HEK293 (cell line): ENCODE data around the gene TBL1X.

Experiments used
- CTCF ChIA-PET: fragments of 350-600 bp; formaldehyde crosslinking; extraction: SDS; loops from one replicate; lab custom pipeline; 2021; ENCODE audit warnings: antibody characterized with exemption; lab: Yijun Ruan, JAX
- POLR2A ChIA-PET: fragments of 300-600 bp; formaldehyde crosslinking; extraction: SDS; loops from one replicate; lab custom pipeline; 2020; ENCODE audit warnings: antibody characterized with exemption, inconsistent platforms; lab: Yijun Ruan, JAX
- H3K27ac ChIP-seq: fragments of 200-500 bp; sonication (Bioruptor generic); 2 replicates; pipeline ENCODE4 v1.5.1; 2014; ENCODE audit warnings: low read depth, low read length, control low read depth, inconsistent platforms; ENCODE audit errors: extremely low read depth
- H3K36me3 ChIP-seq, 2 experiments: fragments of 200-500 bp in 1 of 2; sonication (Bioruptor generic) in 1 of 2; 1 replicate in 1 of 2; 2 replicates in 1 of 2; pipeline ENCODE4 v1.5.1; 2014 to 2017; ENCODE audit warnings: inconsistent platforms in 2 of 2, low read length in 2 of 2; ENCODE audit not compliant: control insufficient read depth in 2 of 2, insufficient read depth in 1 of 2
- H3K4me1 ChIP-seq: fragments of 200-500 bp; sonication (Bioruptor generic); 2 replicates; pipeline ENCODE4 v1.5.1; 2014; ENCODE audit warnings: mild to moderate bottlenecking, low read length, inconsistent platforms; ENCODE audit not compliant: control insufficient read depth, insufficient read depth
- H3K4me3 ChIP-seq: 2 replicates; pipeline ENCODE4 v1.5.1; 2011; ENCODE audit warnings: low read depth, mild to moderate bottlenecking, control low read depth, low read length, moderate library complexity
- H3K9me3 ChIP-seq: fragments of 200-500 bp; sonication (Bioruptor generic); 2 replicates; pipeline ENCODE4 v1.5.1; 2014; ENCODE audit warnings: low read depth, low read length, inconsistent platforms; ENCODE audit not compliant: control insufficient read depth, insufficient read depth
- EGR2 ChIP-seq: fragments of 450-650 bp; formaldehyde crosslinking; IDR thresholded peaks from 2 replicates; pipeline ENCODE4 v1.5.1; 2016; ENCODE audit warnings: low read depth, missing biosample characterization, missing genetic modification characterization
- PRDM1 ChIP-seq: fragments of 450-650 bp; formaldehyde crosslinking; IDR thresholded peaks from 2 replicates; pipeline ENCODE4; 2016; ENCODE audit warnings: missing biosample characterization, missing genetic modification characterization
- ZFP69B ChIP-seq: fragments of 450-650 bp; formaldehyde crosslinking; IDR thresholded peaks from 2 replicates; pipeline ENCODE4 v1.5.1; 2016; ENCODE audit warnings: missing biosample characterization, missing genetic modification characterization
- ZNF501 ChIP-seq: fragments of 450-650 bp; formaldehyde crosslinking; IDR thresholded peaks from 2 replicates; pipeline ENCODE4 v1.5.1; 2016; ENCODE audit warnings: missing biosample characterization, missing genetic modification characterization
- ZNF544 ChIP-seq: fragments of 450-650 bp; formaldehyde crosslinking; IDR thresholded peaks from 2 replicates; pipeline ENCODE4 v1.5.0; 2017; ENCODE audit warnings: missing biosample characterization, missing genetic modification characterization
- ZNF610 ChIP-seq: fragments of 450-650 bp; formaldehyde crosslinking; IDR thresholded peaks from 2 replicates; pipeline ENCODE4 v1.5.1; 2016; ENCODE audit warnings: missing biosample characterization, missing genetic modification characterization, borderline replicate concordance
- ZNF621 ChIP-seq: fragments of 450-650 bp; formaldehyde crosslinking; IDR thresholded peaks from 2 replicates; pipeline ENCODE4 v1.5.1; 2017; ENCODE audit warnings: missing biosample characterization, missing genetic modification characterization
- ZNF785 ChIP-seq: fragments of 450-650 bp; formaldehyde crosslinking; IDR thresholded peaks from 2 replicates; pipeline ENCODE4 v1.5.1; 2016; ENCODE audit warnings: missing biosample characterization, missing genetic modification characterization
- ZNF830 ChIP-seq: fragments of 450-650 bp; IDR thresholded peaks from 2 replicates; pipeline ENCODE4 v1.5.0; 2018; ENCODE audit warnings: missing biosample characterization, missing genetic modification characterization, low read depth, mild to moderate bottlenecking, moderate library complexity
- TF ChIP-seq, protein P1 (sequence below): fragments of 450-650 bp; formaldehyde crosslinking; IDR thresholded peaks from 2 replicates; pipeline ENCODE4 v1.5.1; 2016; ENCODE audit warnings: missing biosample characterization, missing genetic modification characterization
- TF ChIP-seq, protein P2 (sequence below): fragments of 450-650 bp; formaldehyde crosslinking; IDR thresholded peaks from 2 replicates; pipeline ENCODE4 v1.5.0; 2017; ENCODE audit warnings: missing biosample characterization, missing genetic modification characterization, borderline replicate concordance
- TF ChIP-seq, protein P3 (sequence below): fragments of 450-650 bp; formaldehyde crosslinking; IDR thresholded peaks from 2 replicates; pipeline ENCODE4 v1.5.1; 2016; ENCODE audit warnings: missing biosample characterization, missing genetic modification characterization

Gene TBL1X

DNA sequence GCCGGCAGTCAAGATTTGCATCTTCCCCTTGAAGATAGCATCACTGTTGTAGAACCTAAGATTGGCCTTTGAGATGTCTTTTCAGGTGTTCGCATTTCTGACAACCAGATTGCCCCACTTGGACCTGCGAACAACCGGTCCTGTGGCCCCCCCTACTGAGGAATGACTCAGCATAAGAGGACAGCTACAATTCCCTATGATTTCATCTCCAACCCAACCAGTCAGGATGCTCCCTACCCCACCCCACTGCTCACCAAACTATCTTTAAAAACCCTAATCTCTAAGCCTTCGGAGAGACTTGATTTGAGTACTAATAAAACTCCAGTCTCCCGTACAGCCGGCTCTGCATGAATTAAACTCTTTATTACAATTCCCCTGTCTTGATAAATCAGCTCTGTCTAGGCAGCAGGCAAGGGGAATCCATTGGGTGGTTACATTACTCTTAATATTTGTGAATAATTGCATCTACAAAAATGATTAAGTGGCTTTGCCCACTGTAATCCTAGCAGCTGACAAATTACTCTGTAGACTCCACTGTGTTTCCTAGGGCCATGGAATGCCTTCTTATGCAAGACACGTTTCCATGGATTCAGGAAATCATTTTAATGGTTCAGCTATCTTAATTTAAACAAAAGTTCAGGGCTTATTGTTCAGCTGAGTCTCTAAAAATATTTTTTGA lies 205.4 kb downstream of the TBL1X start:
- TF ChIP-seq ZNF610 (tag by site-specific recombination): no peak
- TF ChIP-seq, protein P1, sequence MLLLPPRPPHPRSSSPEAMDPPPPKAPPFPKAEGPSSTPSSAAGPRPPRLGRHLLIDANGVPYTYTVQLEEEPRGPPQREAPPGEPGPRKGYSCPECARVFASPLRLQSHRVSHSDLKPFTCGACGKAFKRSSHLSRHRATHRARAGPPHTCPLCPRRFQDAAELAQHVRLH (tag by site-specific recombination): no peak
- Histone ChIP-seq H3K9me3 (no peaks in the 10 kb centered on the region), H3K36me3 (peaks cover 0 to 10% of the 10 kb centered on the region in 2 experiments; a peak in 1 of 3 replicates), H3K4me3 (no peak overlapping the region), H3K27ac (no peak overlapping the region), H3K4me1 (no peaks in the 10 kb centered on the region)
- ChIA-PET CTCF (no interaction called here), POLR2A (no interaction called here)

DNA sequence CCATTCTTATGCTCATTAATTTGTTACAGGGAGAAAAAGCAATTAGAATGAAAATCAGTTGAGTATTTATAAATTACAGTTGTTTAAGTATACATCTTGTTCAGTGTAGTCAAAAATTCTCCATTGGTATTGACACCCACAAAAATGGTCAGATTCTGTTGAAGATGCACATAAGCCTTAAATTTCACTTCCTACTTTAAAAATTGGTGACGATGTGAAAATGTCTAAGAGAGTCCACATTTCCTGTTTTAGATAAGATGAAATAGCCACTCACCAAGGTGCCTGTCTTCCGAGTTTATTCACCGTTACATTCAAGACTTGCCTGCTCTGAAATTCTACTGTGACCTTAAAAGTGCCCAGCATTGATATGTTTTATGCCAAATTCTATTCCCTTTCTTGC lies 207.1 kb downstream of the TBL1X start:
- Histone ChIP-seq H3K4me3 (no peak overlapping the region), H3K4me1 (no peaks in the 10 kb centered on the region), H3K36me3 (peaks cover 0 to 5% of the 10 kb centered on the region in 2 experiments; a peak in 1 of 3 replicates), H3K27ac (no peak overlapping the region), H3K9me3 (no peaks in the 10 kb centered on the region)
- ChIA-PET CTCF (no interaction called here), POLR2A (no interaction called here)
- TF ChIP-seq, protein P2, sequence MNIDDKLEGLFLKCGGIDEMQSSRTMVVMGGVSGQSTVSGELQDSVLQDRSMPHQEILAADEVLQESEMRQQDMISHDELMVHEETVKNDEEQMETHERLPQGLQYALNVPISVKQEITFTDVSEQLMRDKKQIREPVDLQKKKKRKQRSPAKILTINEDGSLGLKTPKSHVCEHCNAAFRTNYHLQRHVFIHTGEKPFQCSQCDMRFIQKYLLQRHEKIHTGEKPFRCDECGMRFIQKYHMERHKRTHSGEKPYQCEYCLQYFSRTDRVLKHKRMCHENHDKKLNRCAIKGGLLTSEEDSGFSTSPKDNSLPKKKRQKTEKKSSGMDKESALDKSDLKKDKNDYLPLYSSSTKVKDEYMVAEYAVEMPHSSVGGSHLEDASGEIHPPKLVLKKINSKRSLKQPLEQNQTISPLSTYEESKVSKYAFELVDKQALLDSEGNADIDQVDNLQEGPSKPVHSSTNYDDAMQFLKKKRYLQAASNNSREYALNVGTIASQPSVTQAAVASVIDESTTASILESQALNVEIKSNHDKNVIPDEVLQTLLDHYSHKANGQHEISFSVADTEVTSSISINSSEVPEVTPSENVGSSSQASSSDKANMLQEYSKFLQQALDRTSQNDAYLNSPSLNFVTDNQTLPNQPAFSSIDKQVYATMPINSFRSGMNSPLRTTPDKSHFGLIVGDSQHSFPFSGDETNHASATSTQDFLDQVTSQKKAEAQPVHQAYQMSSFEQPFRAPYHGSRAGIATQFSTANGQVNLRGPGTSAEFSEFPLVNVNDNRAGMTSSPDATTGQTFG (tag by site-specific recombination): no peak
- TF ChIP-seq EGR2: no peak
- no peak for TF ChIP-seq ZNF621 (tag by site-specific recombination)

DNA sequence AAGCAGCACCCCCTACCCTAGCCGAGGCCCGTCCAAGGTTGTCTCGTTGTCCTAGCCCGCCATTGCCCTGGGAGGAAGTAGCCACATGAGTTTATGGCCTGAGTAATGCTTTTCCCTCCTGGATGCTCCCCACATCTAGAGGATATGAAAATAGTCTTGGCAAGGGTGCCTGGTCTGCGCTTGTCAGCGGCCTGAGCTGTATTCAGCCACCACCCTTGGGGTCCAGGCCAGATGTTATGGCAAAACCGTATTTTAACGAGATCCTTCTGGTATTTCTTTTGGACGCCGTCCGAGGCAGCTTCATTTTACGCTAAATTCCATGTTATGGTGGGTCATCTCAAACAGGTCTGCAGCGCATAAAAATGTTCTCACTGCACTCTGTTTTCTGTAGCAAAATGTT lies 211.4 kb downstream of the TBL1X start:
- POLR2A ChIA-PET: no interaction called here
- peaks cover 0 to 16% of the 10 kb centered on the region in 2 experiments; a peak in 1 of 3 replicates for H3K36me3 ChIP-seq
- no peak for TF ChIP-seq ZNF501 (tag by site-specific recombination)
- TF ChIP-seq, protein P3, sequence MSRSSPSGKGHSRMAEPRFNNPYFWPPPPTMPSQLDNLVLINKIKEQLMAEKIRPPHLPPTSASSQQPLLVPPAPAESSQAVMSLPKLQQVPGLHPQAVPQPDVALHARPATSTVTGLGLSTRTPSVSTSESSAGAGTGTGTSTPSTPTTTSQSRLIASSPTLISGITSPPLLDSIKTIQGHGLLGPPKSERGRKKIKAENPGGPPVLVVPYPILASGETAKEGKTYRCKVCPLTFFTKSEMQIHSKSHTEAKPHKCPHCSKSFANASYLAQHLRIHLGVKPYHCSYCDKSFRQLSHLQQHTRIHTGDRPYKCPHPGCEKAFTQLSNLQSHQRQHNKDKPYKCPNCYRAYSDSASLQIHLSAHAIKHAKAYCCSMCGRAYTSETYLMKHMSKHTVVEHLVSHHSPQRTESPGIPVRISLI (tag by site-specific recombination): no peak
- TF ChIP-seq ZFP69B (tag by site-specific recombination): no peak
- TF ChIP-seq ZNF785 (tag by site-specific recombination): no peak
- no peak overlapping the region for H3K27ac ChIP-seq
- H3K4me3 ChIP-seq: no peak overlapping the region
- no peaks in the 10 kb centered on the region for H3K9me3 ChIP-seq
- no peaks in the 10 kb centered on the region for H3K4me1 ChIP-seq
- CTCF ChIA-PET: interaction anchor here (1.2 kb wide), 1 partner anchor 8 kb away, joined by 5 read pairs; no protein-coding TSS in a partner anchor

DNA sequence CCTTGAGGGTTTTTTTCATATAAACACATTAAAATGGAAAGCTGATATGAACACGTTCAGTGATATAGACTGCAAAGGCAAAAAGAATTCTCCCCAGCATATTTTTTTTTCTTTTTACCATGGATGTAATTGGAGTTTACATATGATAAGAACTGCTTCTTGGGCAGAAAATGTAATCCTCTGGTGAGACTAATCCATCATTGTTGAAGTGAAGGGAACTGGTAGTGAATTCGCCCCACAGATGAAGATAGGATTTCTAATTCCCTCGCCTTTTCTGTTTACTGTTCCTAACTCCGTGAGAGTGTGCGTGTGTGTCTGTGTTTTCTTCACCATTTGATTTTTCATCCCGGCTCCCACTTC lies 211.9 kb downstream of the TBL1X start:
- CTCF ChIA-PET: interaction anchor here (1.2 kb wide), 1 partner anchor 8 kb away, joined by 5 read pairs; no protein-coding TSS in a partner anchor
- Histone ChIP-seq H3K4me1 (no peaks in the 10 kb centered on the region), H3K36me3 (peaks cover 0 to 16% of the 10 kb centered on the region in 2 experiments; a peak in 1 of 3 replicates), H3K4me3 (no peak overlapping the region)
- TF ChIP-seq PRDM1 (tag by site-specific recombination) (no peak), ZNF830 (tag by site-specific recombination) (no peak), ZNF544 (tag by site-specific recombination) (no peak)
- TF ChIP-seq, all 188 proteins: peak for 0
- POLR2A ChIA-PET: no interaction called here
- H3K27ac ChIP-seq: no peak overlapping the region
- H3K9me3 ChIP-seq: no peaks in the 10 kb centered on the region
